Upper lobe of left lung (tissue), 6 donors: Measurements from ENCODE around the gene NKX6-2. TPM values are rescaled to one million over a fixed set of nuclear protein-coding genes. Genes with fewer than 3 reads are reported as not detected.

ENCODE experiments used
- ATAC-seq, 2 donors: fragments of 200-7000 bp; cut with Tn5 transposase; one replicate each; pipeline ENCODE4 v1.9.1; 2022; ENCODE audit warnings: mild to moderate bottlenecking in 2 of 2, moderate library complexity in 2 of 2; ENCODE audit not compliant: low FRiP score in 2 of 2
- DNase-seq, 2 donors: peaks; one replicate each; pipeline ENCODE4 v3.0.0-alpha.2; 2019 to 2020
- H3K27ac ChIP-seq, 4 donors: fragments of 200-600 bp; sonication (generic); one replicate each; pipeline ENCODE4 v1.5.1; 2016 to 2019
- H3K27me3 ChIP-seq, 4 donors: fragments of 200-600 bp; sonication (generic); one replicate each; pipeline ENCODE4 v1.5.1; 2017 to 2019
- H3K36me3 ChIP-seq, 4 donors: fragments of 200-600 bp; sonication (generic); one replicate each; pipeline ENCODE4 v1.5.1; 2016 to 2019
- H3K4me1 ChIP-seq, 4 donors: fragments of 200-600 bp; sonication (generic); one replicate each; pipeline ENCODE4 v1.5.1; 2018 to 2019
- H3K4me3 ChIP-seq, 4 donors: fragments of 200-600 bp; sonication (generic); one replicate each; pipeline ENCODE4 v1.5.1; 2017 to 2019; ENCODE audit warnings: mild to moderate bottlenecking in 2 of 4, moderate library complexity in 1 of 4
- H3K9me3 ChIP-seq, 4 donors: fragments of 200-600 bp; sonication (generic); one replicate each; pipeline ENCODE4 v1.5.1; 2018 to 2019
- CTCF ChIP-seq, 6 experiments: fragments of 450-650 bp in 4 of 6; fragments of 200-600 bp in 2 of 6; sonication (generic) in 2 of 6; IDR thresholded peaks; one replicate each; pipeline ENCODE4 v1.5.1; 2016 to 2019; ENCODE audit warnings: antibody characterized with exemption in 6 of 6
- EP300 ChIP-seq, 4 donors: sonication (generic); formaldehyde crosslinking; IDR thresholded peaks; one replicate each; pipeline ENCODE4 v1.5.1; 2017; ENCODE audit warnings: antibody characterized with exemption in 4 of 4, control low read depth in 2 of 4
- POLR2A ChIP-seq, 4 donors: fragments of 450-650 bp; IDR thresholded peaks; one replicate each; pipeline ENCODE4 v1.5.1; 2016 to 2017; ENCODE audit warnings: antibody characterized with exemption in 4 of 4, mild to moderate bottlenecking in 2 of 4
- POLR2AphosphoS5 ChIP-seq, 2 donors: sonication (generic); formaldehyde crosslinking; IDR thresholded peaks; one replicate each; pipeline ENCODE4 v1.5.1; 2017; ENCODE audit warnings: antibody characterized with exemption in 2 of 2
- WGBS, 2 donors: methylation state at CpG; one replicate each; pipeline ENCODE4 v1.1.5; 2017 to 2018; 5-methylcytosine and 5-hydroxymethylcytosine counted together
- total RNA-seq, 6 donors: library from RNA; depleted of rRNA in 4 of 6; stranded (reverse); fragments of >200 nt in 4 of 6; gene quantifications; one replicate each; pipeline versions ENCODE4 v1.1.0 to v1.2.1, GENCODE V29; 2016 to 2021
- donor health status: DM: no; HTN: no; CAD: no; lungs with moderate emphysema.
- donor health status: DM: no; HTN: yes; CAD: no; lungs with severe emphysema.

Gene NKX6-2
- total RNA-seq, 6 donors from 2014 or later, result not detected

DNA sequence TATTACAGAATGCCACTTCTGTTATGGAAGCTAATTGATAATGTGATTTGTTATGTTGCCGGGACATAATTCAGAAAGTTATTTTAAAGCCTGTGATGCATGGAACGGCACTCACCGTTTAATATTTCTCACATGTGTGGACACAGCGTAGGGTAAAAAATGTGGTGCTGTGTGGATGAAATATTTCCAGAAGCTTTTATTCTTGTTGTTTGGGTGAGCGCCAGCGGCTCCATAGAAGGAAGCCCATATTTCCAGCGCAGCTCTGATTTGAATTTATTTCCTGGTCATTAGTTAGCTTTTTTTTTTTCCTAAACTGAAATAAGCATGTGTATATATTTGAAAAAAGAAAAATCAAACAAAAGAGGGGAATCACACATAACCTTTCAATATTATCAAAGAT is 20.2 kb upstream of the NKX6-2 start:
- no peak for DNase-seq
- no peak overlapping the region for H3K4me3 ChIP-seq
- no peaks in the 10 kb centered on the region for H3K36me3 ChIP-seq
- H3K4me1 ChIP-seq, result no peaks in the 10 kb centered on the region
- no peaks in the 10 kb centered on the region for H3K27me3 ChIP-seq
- H3K27ac ChIP-seq, result no peak overlapping the region
- no peak for ATAC-seq
- H3K9me3 ChIP-seq, result peaks cover 0 to 6% (median 3%) of the 10 kb centered on the region in 4 donors
- TF ChIP-seq POLR2AphosphoS5 (IDR thresholded peaks at IDR 0.05) (no peak), CTCF (IDR thresholded peaks at IDR 0.05) (no peak), EP300 (IDR thresholded peaks at IDR 0.05) (no peak), POLR2A (IDR thresholded peaks at IDR 0.05) (no peak)
- WGBS, 2 donors, result 59 to 72% methylated on average over 7 of the region's 7 CpGs

- no peaks in the 10 kb centered on the region for H3K4me1 ChIP-seq
- no peaks in the 10 kb centered on the region for H3K27me3 ChIP-seq
- H3K9me3 ChIP-seq, result peaks cover 0 to 6% (median 3%) of the 10 kb centered on the region in 4 donors
- H3K27ac ChIP-seq, result no peak overlapping the region
- H3K36me3 ChIP-seq, result no peaks in the 10 kb centered on the region
- no peak overlapping the region for H3K4me3 ChIP-seq
- DNase-seq, result peak in 1 of 2 donors; percentile 66
- TF ChIP-seq EP300 (IDR thresholded peaks at IDR 0.05) (no peak), POLR2A (IDR thresholded peaks at IDR 0.05) (no peak), POLR2AphosphoS5 (IDR thresholded peaks at IDR 0.05) (no peak), CTCF (IDR thresholded peaks at IDR 0.05) (no peak)
- no peak for ATAC-seq
- WGBS, 2 donors, result 45 to 50% methylated on average over 11 to 16 of the region's 21 CpGs
Measured at GRCh38 chr10:132805599-132805998, 19.7 kb upstream of the NKX6-2 start.

- WGBS, 2 donors, result 58 to 63% methylated on average over 8 to 20 of the region's 23 CpGs
- Histone ChIP-seq H3K4me1 (no peaks in the 10 kb centered on the region), H3K4me3 (no peak overlapping the region), H3K27me3 (no peaks in the 10 kb centered on the region), H3K9me3 (peaks cover 0 to 6% (median 3%) of the 10 kb centered on the region in 4 donors), H3K27ac (no peak overlapping the region), H3K36me3 (no peaks in the 10 kb centered on the region)
- ATAC-seq (no peak), DNase-seq (peak in 1 of 2 donors; percentile 44)
- no peak for TF ChIP-seq POLR2AphosphoS5 (IDR thresholded peaks at IDR 0.05)
- no peak for TF ChIP-seq POLR2A (IDR thresholded peaks at IDR 0.05)
- TF ChIP-seq CTCF (IDR thresholded peaks at IDR 0.05), result no peak
- TF ChIP-seq EP300 (IDR thresholded peaks at IDR 0.05), result no peak
Measured at GRCh38 chr10:132804785-132805426, 19.0 kb upstream of the NKX6-2 start.

- no peak for ATAC-seq
- H3K27me3 ChIP-seq, result no peaks in the 10 kb centered on the region
- 90 to 92% methylated on average over 11 of the region's 11 CpGs for WGBS, 2 donors
Measured at GRCh38 chr10:132804287-132804686, 18.3 kb upstream of the NKX6-2 start.

More at GRCh38 chr10:132804287-132804686, 18.3 kb upstream of the NKX6-2 start:
- no peak for DNase-seq
- TF ChIP-seq CTCF (IDR thresholded peaks at IDR 0.05) (no peak), POLR2A (IDR thresholded peaks at IDR 0.05) (no peak), POLR2AphosphoS5 (IDR thresholded peaks at IDR 0.05) (no peak), EP300 (IDR thresholded peaks at IDR 0.05) (no peak)
- Histone ChIP-seq H3K9me3 (peaks cover 0 to 6% (median 3%) of the 10 kb centered on the region in 4 donors), H3K4me1 (no peaks in the 10 kb centered on the region), H3K4me3 (no peak overlapping the region), H3K27ac (no peak overlapping the region), H3K36me3 (no peaks in the 10 kb centered on the region)
